AG09309 (cell line): ENCODE data around the gene PRB3.

Source experiments
- DNase-seq: peaks from one replicate; pipeline ENCODE4 v3.0.0-alpha.2; 2010; ENCODE audit warnings: low read depth
- H3K4me3 ChIP-seq: 2 replicates; pipeline ENCODE4 v1.5.1; 2011; ENCODE audit warnings: mild to moderate bottlenecking, low read depth, low read length, moderate library complexity; ENCODE audit not compliant: control insufficient read depth
- TF ChIP-seq, protein P1 (sequence below): IDR thresholded peaks from 2 replicates; pipeline ENCODE4 v1.5.1; 2011; ENCODE audit warnings: mild to moderate bottlenecking, low read depth, low read length, inconsistent platforms; ENCODE audit not compliant: insufficient read depth, control insufficient read depth; ENCODE audit errors: missing control alignments

Gene PRB3

DNA sequence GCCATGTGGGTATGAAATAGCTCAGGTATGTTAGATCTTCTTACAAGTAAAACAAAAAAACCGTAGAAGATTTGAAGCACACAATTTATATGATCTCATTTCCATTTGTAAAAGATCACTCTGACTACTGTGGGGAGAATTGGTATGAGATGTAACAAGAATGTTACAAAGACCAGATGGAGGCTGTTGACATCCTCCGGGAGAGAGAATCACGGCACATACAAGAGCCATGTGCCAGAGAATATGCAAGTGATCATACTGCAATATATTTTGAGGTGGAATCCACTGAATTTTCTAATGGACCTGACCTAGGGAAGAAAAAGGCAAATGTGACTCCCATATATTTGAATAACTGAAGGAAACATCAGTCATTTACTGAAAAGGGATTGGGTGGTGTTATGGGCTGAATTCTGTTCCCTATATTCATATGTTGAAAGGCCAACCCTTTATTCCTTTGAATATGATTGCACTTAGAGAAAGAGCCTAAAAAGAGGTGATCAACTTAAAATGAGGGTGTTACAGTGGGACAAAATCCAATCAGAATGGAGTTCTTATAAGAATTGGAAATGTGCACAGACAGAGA, 29.1 kb downstream of the PRB3 start:
- no peak for DNase-seq
- TF ChIP-seq, protein P1, sequence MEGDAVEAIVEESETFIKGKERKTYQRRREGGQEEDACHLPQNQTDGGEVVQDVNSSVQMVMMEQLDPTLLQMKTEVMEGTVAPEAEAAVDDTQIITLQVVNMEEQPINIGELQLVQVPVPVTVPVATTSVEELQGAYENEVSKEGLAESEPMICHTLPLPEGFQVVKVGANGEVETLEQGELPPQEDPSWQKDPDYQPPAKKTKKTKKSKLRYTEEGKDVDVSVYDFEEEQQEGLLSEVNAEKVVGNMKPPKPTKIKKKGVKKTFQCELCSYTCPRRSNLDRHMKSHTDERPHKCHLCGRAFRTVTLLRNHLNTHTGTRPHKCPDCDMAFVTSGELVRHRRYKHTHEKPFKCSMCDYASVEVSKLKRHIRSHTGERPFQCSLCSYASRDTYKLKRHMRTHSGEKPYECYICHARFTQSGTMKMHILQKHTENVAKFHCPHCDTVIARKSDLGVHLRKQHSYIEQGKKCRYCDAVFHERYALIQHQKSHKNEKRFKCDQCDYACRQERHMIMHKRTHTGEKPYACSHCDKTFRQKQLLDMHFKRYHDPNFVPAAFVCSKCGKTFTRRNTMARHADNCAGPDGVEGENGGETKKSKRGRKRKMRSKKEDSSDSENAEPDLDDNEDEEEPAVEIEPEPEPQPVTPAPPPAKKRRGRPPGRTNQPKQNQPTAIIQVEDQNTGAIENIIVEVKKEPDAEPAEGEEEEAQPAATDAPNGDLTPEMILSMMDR = no peak
- H3K4me3 ChIP-seq = no peak overlapping the region

GRCh38 chr12:11238275-11238674, 31.2 kb downstream of the PRB3 start:
- DNase-seq = no peak
- TF ChIP-seq, protein P1 = no peak

DNA sequence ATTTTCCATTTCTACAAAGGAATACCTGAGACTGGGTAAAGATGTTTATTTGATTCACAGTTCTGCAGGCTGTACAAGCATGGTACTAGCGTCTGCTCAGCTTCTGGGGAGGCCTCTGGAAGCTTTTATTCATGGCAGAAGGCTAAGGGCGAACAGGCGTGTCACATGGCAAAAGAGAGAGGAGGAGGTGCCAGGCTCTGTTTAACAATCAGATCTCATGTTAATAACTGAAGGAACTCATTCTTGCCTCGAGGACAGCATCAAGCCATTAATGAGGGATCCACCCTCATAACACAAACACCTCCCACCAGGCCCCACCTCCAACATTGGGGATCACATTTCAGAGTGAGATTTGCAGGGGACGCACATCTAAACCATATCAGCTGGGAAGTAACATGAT, 36.0 kb downstream of the PRB3 start:
- H3K4me3 ChIP-seq = no peak overlapping the region
- TF ChIP-seq, protein P1 = no peak
- DNase-seq = no peak

More at GRCh38 chr12:11238275-11238674, 31.2 kb downstream of the PRB3 start:
- no peak overlapping the region for H3K4me3 ChIP-seq

DNA sequence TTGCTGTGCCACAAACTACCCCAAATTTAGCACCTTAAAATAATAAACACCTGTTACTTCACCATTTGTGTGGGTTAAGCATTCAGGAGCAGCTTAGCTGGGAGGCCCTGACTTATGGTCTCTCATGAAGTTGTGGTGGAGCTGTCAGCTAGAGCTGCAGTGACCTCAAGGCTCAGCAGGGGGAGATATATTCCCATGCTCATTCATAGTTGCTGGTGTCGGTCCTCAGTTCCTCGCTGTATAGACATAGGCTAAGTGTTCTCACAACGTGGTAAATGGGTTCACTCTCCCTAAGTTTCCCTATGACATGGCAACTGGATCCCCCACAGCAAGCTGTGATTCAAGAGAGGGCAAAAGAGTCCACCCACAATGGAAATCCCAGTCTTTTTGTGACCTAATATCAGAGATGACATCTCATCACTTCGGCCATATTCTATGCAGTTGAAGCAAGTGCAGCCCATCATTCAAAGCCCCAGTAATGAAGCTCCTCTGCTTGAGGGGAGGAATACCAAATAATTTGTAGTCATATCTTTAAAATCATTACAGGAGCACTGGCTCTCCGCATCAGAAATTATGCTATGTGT, 41.1 kb downstream of the PRB3 start:
- DNase-seq = no peak
- TF ChIP-seq, protein P1 = peak; percentile 62
- H3K4me3 ChIP-seq = no peak overlapping the region

- no peak overlapping the region for H3K4me3 ChIP-seq
- no peak for DNase-seq
- TF ChIP-seq, protein P1 = no peak
Measured at GRCh38 chr12:11227373-11227772, 42.1 kb downstream of the PRB3 start.
